Inflammatory macrophage treated with lipopolysaccharide for 4 hours (primary cell): ENCODE measurements around the gene KCNH4.
"Not testable (repeated sequence)": the region's sequence is repeated elsewhere in the genome, so short reads cannot be mapped to it uniquely, and the experiment has no call there.

Experiments
- DNase-seq: peaks from one replicate; pipeline ENCODE4 v3.0.0-alpha.2; 2020

Gene KCNH4

DNA sequence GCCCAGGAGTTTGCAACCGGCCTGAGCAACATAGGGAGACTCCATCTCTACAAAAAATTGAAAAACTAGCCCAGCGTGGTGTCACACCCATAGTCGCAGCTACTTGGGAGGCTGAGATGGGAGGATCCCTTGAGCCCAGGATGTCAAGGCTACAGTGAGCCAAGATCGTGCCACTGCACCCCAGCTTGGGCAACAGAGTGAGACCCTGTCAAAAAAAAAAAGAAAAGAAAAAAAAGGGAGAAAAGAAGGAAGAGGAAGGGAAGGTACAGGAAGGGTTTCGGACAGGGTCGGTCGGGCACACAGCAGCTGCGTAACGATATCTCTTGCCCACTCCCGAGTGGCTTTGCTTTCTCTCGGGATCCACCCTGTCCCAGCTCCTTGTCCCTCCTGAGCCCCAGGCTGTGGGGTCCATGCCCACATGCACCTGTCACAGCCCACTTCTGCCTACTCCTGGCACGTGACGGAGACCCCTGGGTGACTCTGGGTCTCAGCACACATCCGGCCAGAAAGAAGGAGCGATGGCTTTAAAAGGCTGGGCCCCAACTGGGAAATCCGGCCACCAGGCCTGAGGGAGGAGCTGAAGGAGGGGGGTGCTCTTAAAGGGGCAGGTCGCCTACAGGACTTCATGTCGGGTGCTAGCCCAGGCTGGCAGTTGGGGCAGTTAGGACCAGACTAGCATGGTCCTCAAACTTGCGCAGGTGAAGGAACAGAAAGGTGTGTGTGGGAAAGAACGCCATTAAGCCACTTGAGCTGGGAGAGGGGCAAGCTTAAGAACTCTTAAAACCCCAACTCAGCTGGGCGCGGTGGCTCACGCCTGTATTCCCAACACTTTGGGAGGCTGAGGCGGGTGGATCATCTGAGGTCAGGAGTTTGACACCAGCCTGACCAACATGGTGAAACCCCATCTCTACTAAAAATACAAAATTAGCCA, 13.3 kb upstream of the KCNH4 start, which contains the start of gene GHDC:
TSS of gene GHDC (minus strand) at position 526 of the 931 bp plus-strand sequence. CDS start 913 bp downstream, outside the sequence.
- DNase-seq = peak; percentile 84

DNA sequence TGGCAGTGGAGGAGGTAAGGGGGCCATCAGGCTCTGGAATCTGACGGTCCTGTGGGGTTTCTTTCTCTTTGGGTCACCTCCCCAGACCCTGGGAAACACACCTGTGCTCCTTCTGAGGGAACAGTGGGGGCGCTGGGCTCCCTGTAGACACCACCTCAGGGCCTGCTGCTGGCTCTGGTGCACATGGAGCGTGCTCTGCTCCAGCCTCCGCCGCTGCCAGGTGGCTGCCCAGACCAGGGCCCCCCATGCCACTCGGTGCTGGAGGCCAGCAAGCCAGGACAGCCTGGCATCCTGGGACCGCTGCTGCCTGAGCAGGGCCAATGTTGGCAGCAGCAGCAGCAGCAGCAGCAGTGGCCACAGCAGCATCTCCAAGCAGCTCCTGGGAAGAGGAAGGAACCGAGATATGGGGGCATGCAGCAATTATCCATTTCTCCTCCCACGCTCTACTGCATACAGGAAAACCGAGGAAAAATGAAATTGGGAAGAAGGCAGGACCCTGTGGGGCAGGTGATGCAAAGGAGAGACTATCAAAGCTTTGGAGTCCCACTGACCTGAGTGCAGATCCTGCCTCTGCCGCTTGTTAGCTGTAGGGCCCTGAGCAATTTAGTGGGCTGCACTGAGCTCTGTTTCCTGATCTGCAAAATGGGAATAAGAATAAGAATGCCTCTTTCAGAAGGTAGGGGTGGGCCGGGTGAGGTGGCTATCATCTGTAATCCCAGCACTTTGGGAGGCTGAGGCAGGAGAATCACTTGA, 12.4 kb upstream of the KCNH4 start:
- no peak for DNase-seq

DNA sequence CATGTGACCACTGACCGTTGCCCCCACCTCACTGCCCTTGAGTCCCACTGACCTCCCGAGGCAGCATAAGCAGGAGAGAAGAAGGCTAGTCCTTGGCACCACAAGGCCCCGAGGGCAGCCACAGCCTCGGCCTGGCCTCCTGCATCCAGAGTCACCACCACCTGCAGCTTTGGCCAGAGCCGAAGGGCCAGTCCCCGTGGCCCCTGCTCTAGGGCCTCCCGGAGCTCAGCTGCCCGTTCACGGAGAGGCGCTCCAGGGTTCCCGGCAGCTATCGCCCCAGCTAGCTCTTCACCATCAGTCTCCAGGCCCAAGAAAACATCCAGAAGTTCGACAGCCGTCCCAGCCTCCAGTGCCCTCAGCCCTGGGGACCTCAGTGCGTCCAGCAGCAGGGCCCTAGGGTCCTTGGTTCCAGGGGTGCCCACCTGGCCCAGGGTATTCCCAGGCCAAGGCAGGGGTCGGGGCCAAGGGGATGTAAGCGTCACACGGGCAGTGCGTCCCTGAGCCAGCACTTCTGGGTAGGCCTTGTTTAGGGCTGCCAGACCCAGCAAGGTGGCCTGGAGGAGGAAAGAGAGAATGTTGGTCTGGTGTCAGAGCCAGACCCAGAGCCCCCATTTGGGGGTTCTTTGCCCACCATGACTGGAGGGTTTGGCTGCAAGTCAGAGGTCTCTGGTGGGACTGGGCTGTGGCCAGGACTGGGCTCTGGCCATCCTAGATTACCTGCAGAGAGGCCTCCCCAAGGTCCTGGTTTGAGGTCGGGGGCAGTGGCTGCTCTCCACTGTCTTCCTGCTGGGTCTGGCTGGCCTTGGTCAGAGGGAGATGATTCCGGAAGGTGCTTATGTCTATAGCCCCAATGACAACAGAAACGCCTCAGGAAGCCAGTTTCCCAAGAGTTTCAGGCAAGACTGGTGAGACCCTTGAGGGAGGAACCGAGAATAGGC, 11.5 kb upstream of the KCNH4 start:
- DNase-seq = no peak

DNA sequence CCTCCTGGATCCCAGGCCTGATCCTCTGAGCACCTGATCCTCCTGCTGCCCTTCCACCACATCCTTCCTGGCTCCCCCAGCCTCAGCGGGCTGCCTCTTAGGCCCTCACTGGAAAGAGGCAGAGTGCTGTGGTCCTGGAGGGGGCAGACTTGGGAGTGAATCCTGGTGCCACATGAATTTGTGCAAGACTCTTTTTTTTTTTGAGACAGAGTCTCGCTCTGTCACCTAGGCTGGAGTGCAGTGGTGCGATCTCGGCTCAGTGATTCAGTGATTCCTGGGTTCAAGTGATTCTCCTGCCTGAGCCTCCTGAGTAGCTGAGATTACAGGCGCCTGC, 10.3 kb upstream of the KCNH4 start:
- no peak for DNase-seq

DNA sequence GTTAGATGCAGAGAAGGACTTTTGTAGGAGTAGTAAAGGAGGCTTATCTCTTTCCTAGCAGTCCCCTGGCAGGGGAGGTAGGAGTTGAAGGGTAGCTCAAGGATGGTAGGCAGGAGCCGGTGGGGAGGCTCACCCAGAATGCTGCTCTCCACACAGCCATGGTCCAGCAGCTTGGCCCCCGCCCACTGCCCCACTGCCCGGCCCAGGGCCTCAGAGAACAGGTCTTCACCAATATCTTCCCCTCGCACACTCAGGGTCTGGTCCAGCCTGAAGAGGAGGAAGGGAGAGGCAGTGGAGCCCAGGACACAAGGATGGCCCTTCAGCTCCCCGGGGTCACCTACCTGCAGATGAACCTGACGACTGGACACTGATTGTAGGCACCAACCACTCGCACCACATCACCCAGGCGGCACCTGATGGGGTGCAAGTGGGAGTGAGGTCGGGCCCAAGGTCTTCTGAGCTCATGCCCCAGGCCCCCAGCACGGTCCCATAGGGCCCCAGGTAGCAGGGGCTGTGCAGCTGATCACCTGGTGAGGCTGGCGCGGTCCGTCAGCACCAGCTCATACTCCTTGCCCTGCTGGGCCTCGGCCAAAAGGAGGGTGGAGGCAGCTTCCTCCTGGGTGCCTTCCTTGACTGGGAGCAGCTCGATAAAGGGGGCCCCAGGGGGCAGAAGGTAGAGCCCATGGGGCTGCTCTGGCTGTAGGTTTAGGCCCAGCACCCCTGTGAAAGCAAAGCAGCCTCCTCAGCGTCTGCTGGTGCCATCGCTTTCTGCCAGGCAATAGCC, 9.7 kb upstream of the KCNH4 start:
- DNase-seq = no peak

DNA sequence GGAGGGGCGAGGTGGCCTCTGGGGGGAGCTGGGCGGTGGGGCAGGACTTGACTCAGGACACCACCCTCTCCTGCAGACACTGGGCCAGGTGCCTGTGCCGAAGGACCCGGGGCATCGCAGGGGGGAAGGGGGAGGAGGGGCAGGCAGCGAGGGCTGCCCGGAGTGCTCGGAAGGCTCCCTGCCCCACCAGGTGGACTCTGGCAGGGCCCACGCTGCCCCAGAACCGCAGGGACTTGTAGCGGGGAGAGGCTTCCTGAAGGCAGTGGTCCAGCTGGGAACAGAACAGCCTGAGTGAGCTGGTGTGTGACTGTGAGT, 8.7 kb upstream of the KCNH4 start:
- DNase-seq = no peak

DNA sequence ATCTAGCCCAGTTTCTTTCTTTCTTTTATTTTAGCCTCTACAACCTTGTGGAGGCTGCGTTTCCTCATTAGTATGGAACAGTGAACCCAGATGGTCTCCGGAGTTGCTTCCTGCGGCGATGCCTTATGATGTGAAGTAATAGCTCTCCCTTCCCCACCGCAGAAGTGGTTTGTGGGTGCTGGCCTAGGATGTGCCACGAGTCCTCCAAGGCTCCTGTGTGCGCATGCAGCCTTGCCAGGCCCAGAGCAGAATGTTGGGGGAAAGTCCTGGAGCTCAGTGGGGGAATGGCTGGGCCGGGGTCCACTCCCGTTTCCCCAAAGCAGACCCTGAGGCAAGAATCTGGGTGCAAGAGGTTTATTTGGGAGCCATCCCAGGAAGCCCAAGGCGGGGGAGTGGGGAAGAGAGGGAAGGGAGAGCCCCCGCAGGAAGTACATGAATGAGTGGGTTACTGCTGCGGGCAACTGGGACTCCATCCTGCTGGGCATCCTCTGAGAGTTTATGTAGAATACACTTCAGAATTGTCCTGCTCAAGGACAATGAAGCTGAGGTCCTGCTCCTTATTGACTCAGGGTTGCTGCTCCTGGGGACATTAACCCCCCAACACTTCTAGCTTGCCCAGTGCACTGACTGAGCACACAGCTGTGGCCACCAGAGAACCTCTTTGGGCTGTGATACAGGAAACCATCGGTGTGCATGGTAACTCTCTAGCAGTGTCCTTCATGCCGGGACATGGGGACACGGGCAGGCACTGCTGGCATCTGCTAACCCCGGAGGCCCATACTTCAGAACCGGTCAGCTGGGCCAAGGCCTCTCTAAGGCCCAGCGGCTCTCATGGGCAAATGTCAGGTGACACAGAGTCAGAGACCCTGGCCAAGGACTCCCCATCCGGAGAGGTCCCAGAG, 8.1 kb upstream of the KCNH4 start:
- DNase-seq = peak; percentile 60

DNA sequence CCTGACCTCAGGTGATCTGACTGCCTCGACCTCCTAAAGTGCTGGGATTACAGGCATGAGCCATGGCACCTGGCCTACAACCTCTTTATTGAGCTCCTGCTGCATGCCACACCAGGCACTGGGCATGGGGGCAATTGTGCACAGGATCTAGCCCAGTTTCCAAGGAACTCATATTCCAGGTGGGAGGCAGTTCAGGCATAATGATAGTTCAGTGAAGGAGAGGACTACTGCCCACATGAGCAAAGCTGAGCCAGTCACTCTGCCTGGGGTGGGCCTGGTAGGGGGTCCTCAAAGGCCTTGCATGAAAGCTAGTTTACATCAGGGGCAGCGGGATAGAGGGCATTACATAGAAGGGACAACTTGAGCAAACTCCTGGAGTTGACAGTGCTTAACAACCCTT, 6.9 kb upstream of the KCNH4 start:
- no peak for DNase-seq

DNA sequence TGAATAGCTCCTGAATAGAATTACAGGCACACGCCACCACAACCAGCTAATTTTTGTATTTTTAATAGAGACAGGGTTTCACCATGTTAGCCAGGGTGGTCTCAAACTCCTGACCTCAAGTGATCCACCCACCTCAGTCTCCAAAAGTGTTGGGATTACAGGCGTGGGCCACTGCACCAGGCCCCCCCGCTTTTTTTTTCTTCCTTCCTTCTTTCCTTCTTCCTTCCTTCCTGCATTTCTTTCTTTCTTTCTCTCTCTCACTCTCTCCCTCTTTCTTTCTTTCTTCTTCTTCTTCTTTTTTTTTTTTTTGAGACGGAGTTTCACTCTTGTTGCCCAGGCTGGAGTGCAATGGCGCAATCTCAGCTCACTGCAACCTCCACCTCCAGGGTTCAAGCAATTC, 5.2 kb upstream of the KCNH4 start:
- not testable (repeated sequence) for DNase-seq

DNA sequence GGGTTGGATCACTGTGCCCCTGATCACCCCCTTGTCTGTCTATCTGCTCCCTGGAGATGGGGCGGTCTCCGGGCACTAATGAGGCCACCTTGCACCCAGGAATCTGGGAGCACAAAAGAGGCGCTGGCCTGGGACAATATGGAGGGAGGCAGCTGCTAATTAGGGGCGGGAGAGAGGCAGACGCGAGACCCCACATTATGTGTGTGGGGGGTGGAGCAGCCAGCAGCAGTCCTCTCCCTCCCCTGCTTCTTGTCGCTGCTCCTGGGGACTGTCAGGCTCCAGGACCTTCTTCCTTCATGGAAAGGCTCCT, 4.6 kb upstream of the KCNH4 start:
- no peak for DNase-seq

DNA sequence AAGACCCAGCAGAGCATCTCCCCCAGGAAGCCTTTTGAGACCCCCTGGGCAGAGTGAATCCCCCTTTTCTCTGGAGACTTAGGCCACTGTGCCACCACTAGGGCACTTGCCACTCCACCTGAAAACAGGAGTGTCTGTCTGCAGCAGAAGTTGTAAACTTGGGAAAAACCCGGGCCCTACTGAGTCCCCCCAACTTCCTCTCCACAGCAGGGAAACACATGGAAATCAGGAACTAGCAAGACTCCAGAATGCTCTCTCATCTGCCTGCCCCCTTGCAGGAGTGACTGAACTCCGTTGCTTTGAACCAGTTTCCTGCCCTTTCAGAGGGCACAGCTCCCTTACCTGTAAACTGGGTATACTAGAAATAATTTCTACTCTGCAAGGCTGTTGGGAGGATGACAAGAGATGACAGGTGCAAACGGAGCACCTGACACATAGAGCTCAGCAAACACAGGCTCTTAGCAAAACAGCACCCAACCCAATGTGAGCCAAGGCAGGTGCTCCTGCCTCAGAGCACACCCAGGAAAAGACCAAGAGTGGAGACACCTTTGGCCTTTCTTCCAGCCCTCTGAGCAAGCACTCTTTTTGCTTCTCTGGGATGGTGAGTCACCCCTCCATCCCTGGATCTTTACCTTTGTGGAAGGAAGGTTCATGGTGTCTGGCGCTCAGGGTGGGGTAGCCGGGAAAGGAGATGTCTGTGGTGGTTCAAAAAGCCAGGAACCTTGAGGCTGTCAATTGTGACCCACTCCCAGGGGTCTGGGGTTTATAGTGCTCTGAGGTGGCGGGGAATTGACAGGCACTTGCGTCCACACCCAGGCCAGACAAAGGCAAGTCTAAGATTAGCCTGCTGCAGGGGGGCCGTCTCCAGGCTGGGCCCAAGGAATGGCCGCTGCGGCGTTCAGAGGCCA, 4.0 kb upstream of the KCNH4 start, which contains the start of gene HCRT:
TSS of gene HCRT (minus strand) at position 740 of the 908 bp plus-strand sequence. CDS start at position 653, 87 bp downstream.
- DNase-seq = peak; percentile 69

DNA sequence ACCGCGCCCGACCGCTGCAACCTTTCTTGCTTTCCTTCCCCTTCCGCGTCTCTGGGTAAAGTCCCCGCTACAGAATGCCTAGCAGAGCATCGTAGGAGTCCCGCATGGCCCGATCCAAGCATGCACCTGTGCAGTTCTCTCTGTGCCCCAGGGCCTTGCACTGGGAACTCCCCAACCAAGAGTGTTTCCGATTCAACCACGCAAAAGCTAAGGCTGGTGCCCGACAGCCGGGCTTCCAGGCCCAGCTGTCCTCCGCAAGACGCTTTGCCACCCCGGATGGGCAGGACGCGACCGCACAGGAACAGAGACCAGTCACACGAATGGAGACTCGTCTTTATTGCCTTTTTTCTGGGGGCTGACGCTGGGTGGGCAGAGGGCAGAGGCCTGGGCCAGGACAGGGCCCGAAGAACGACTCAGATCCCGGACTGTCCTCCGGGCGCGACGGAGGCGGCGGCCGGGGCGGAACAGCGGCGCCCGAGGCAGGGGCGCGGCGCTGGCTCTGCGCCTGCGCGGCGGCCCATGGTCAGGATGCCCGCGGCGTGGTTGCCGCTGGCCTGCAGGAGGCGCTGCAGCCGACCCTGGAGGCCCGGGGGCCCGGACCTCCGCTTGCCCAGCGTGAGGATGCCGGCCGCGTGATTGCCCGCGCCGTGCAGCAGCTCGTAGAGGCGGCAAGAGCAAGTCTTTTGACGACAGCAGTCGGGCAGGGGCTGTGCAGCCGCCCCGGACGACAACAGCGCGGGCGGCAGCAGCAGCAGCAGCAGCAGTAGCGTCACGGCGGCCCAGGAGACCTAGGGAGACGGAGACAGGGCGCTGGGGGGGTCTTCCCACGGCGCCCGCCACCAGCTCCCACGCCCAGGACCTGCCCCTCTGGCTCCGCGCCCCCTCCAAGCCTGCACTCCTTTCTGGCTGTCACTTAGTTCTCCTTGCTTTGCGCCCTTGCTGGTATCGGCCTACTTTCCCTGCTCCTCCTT, 3.1 kb upstream of the KCNH4 start:
- DNase-seq = peak; percentile 75

DNA sequence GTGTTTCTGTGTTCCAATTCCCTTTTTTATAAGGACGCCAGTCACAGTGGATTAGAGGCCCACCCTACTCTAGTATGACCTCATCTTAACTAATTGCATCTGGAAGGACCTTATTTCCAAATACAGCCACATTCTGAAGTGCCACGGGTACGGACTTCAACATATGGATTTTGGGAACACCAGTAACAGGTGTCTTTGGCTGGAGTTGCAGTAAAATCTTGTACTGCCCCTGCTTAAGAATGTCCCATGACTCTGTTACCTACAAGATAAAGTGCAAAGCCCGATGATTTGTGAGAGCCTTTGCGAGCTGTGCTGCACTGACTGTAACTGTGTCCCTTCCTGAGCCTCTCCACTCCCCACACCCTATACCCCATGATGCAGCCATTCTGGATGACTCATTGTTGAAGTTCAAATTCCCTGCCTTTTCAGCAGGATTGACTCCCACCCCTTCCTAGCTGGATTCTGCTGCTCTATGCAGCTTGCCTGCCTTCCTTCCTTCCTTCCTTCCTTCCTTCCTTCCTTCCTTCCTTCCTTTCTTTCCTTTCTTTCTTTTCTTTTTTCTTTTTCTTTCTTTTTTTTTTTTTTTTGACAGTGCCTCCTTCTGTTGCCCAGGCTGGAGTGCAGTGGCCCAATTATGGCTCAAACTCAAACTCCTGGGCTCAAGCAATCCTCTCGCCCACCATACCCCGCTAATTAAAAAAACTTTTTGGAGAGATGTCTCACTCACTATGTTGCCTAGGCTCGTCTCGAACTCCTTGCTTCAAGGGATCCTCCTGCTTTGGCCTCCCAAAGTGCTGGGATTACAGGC, 2.2 kb upstream of the KCNH4 start:
- DNase-seq = peak; percentile 64

DNA sequence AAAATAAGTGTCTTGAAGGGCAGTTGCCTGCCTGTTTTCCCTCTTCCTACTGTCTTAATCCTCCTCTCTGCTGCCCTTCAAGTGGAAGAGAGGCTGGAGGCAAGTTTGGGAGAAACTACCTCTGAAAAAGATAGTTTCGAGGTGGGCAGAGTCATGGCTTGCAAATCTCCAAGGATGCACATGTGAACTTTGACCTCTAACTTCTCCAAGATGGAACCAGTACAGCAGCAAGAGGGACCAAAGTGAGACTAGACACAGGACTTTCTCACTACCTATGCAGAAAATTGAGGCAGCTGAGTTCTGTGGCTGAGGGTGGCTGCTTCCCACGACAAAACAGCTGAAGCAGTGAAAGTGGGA, 887 bp upstream of the KCNH4 start:
- DNase-seq = no peak

DNA sequence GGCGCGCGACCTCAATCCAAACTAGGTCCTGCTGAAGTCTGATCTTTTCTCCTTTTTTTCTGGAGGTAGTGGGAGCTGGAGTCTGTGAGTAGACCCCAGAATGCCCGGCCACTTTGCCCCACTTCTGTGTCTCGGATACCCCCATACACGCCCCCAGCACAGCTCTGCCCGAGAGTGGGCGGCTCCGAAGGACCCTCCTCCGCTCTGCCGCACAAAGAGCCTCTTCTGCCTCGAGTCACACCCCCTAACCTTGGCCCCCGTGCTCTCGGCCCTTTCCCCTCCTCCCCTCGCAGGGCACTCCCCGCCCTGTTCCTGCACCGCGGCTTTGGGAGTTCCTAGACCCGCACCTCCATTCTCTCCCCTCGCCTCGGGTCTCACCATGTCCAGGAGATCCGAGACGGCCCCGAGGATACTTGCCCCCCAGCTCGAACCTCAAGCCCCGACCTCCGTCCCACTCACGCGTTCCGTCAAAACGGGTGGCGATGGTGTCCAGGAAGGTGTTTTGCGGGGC, 476 bp downstream of the KCNH4 start:
- DNase-seq = no peak

DNA sequence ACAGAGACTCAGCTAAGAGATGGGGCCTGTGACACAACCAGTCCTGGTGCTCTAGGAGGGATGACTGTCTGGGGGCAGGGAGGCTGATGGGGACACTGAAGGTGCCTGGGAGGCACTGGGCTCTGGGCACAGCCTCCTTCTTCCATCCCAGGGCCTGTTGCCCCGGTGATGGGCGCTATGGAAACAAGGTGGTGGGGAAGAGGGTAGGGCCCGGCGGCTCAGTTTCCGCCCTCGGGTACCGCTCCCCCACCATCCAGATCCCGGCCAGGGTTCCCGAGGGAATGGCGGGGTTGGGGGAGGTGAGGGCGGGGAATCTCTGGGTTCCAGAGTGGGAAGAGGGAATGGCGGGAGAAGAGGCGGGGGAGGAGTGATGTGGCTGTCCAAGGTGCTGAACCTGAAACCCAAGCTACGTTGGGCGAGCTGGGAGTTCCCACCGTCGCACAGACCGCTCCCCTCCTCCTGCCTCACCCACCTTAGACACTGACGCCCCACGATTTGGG, 981 bp downstream of the KCNH4 start:
- DNase-seq = no peak

DNA sequence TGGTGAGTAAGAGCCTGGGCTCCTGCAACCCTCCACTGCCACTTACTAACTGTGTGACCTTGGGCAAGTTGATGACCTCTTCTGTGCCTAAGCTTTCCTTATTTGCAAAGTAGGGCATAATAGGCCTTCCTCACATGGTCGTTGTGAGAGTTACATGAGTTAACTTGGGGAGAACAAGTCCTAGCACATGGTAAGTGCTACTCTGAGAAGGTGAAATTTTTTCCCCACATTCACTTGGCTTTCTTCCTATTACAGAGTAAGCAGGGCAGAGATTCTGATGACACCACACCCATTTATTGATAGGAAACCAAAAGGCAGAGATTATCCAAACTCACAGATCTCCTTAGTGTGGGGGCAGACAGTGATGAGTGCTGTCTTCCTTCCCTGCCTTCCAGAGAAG, 1.6 kb downstream of the KCNH4 start:
- peak; percentile 31 for DNase-seq

DNA sequence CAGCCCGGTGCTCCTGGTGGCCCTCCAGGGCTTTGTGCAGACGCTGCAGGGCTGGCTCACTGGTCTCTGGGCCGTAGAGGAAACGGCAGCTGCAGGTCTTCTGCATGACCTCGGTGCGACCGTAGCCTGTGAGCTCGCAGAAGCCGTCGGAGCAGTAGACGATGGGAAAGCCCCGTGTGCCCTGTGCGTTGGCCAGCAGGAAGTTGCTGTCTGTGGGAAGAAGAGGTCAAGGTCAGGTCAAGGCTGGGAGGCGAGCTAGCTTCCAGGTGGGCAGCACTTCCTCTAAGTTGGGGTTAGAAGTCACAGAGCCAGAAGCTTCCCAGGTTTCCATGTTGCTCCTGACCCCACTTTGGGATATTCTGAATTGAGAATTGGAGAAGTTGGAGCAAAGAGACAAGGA, 2.1 kb downstream of the KCNH4 start:
- DNase-seq = peak; percentile 83
